ENCODE data around the gene FAM241B.

FAM241B gene

DNA sequence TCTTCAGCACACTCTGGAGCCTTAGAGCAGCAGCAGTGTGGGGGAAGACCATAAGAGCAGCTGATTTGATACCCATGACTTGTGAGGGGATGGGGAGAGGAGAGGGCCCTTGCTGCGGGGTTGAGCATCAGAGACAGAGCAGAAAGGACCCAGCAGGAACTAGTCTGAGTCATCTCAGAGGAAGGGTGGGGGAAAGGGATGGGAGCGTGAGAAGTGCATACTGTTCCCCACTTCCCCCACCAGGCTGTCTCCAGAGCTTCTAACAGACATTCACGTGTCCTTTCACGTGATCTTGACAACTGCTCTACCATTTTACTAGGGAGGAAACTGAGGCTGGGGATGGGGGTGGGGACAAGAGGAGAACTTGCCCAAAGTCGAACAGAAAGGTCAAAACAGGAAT is 38.7 kb downstream of the FAM241B start:
- FAIRE-seq (no peak), DNase-seq (ENCODE audit: insufficient read length, low spot score) (no peak)
- TF ChIP-seq CTCF (IDR thresholded peaks at IDR 0.05; ENCODE audit: insufficient read depth, missing control alignments), result no peak

- FAIRE-seq, result no peak
- DNase-seq (ENCODE audit: insufficient read length, low spot score), result no peak
- TF ChIP-seq CTCF (IDR thresholded peaks at IDR 0.05; ENCODE audit: insufficient read depth, missing control alignments), result no peak
Observed at GRCh38 chr10:69669409-69669808, 39.4 kb downstream of the FAM241B start.

- no peak for FAIRE-seq
- TF ChIP-seq CTCF (IDR thresholded peaks at IDR 0.05; ENCODE audit: insufficient read depth, missing control alignments), result no peak
- no peak for DNase-seq (ENCODE audit: insufficient read length, low spot score)
Observed at GRCh38 chr10:69673521-69673920, 43.5 kb downstream of the FAM241B start.

GRCh38 chr10:69674786-69675185 is 44.7 kb downstream of the FAM241B start:
- no peak for FAIRE-seq
- TF ChIP-seq CTCF (IDR thresholded peaks at IDR 0.05; ENCODE audit: insufficient read depth, missing control alignments), result no peak
- DNase-seq (ENCODE audit: insufficient read length, low spot score), result no peak

GRCh38 chr10:69676301-69676700 is 46.3 kb downstream of the FAM241B start:
- no peak for FAIRE-seq
- TF ChIP-seq CTCF (IDR thresholded peaks at IDR 0.05; ENCODE audit: insufficient read depth, missing control alignments), result no peak
- no peak for DNase-seq (ENCODE audit: insufficient read length, low spot score)

- DNase-seq (ENCODE audit: insufficient read length, low spot score) (no peak), FAIRE-seq (no peak)
Observed at GRCh38 chr10:69677985-69678654, 48.1 kb downstream of the FAM241B start.

More at GRCh38 chr10:69677985-69678654, 48.1 kb downstream of the FAM241B start:
- TF ChIP-seq CTCF (IDR thresholded peaks at IDR 0.05; ENCODE audit: insufficient read depth, missing control alignments), result no peak

Measured in D721Med (cell line).